GM10266 (cell line): ENCODE results near the gene EHMT2.
A peak's percentile ranks its signal among the peaks of the same experiment; 100 is the strongest.
"Not testable (repeated sequence)": the region's sequence is repeated elsewhere in the genome, so short reads cannot be mapped to it uniquely, and the experiment has no call there.

Source experiments
- DNase-seq: peaks from one replicate; pipeline ENCODE4 v3.0.0; 2012; ENCODE audit errors: extremely low spot score
- TF ChIP-seq, protein P1 (sequence below): IDR thresholded peaks from 2 replicates; pipeline ENCODE4 v1.5.1; 2012; ENCODE audit warnings: mild to moderate bottlenecking, low read depth; ENCODE audit not compliant: control insufficient read depth, insufficient read depth; ENCODE audit errors: missing control alignments

The EHMT2 gene

DNA sequence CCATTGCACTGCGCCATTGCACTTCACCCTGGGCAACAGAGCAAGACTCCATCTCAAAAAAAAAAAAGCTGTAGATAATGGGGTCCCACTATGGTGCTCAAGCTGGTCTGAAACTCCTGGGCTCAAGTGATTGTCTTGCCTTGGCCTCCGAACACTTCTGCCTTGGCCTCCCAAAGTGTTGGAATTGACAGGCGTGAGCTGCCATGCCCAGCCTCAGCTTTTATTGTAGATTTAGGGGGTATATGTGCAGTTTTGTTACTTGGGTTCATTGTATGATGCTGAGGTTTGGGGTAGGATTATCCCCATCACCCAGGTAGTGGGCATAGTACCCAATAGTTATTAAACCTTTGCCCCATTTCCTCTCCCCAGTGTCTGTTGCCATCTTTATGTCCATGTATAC lies 58.5 kb downstream of the EHMT2 start:
- TF ChIP-seq, protein P1, sequence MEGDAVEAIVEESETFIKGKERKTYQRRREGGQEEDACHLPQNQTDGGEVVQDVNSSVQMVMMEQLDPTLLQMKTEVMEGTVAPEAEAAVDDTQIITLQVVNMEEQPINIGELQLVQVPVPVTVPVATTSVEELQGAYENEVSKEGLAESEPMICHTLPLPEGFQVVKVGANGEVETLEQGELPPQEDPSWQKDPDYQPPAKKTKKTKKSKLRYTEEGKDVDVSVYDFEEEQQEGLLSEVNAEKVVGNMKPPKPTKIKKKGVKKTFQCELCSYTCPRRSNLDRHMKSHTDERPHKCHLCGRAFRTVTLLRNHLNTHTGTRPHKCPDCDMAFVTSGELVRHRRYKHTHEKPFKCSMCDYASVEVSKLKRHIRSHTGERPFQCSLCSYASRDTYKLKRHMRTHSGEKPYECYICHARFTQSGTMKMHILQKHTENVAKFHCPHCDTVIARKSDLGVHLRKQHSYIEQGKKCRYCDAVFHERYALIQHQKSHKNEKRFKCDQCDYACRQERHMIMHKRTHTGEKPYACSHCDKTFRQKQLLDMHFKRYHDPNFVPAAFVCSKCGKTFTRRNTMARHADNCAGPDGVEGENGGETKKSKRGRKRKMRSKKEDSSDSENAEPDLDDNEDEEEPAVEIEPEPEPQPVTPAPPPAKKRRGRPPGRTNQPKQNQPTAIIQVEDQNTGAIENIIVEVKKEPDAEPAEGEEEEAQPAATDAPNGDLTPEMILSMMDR: no peak
- no peak for DNase-seq

DNA sequence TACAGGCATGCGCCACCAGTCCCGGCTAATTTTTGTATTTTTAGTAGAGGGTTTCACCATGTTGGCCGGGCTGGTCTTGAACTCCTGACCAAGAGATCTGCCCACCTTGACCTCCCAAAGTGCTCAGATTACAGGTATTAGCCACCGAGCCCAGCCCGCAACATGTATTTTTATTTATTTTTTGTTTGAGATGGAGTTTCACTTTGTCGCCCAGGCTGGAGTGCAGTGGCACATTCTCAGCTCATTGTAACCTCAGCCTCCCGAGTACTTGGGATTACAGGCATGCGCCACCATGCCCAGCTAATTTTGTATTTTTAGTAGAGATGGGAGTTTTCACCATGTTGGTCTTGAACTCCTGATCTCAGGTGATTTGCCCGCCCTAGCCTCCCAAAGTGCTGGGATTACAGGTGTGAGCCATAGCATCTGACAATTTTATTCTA lies 59.4 kb downstream of the EHMT2 start:
- not testable (repeated sequence) for DNase-seq

DNA sequence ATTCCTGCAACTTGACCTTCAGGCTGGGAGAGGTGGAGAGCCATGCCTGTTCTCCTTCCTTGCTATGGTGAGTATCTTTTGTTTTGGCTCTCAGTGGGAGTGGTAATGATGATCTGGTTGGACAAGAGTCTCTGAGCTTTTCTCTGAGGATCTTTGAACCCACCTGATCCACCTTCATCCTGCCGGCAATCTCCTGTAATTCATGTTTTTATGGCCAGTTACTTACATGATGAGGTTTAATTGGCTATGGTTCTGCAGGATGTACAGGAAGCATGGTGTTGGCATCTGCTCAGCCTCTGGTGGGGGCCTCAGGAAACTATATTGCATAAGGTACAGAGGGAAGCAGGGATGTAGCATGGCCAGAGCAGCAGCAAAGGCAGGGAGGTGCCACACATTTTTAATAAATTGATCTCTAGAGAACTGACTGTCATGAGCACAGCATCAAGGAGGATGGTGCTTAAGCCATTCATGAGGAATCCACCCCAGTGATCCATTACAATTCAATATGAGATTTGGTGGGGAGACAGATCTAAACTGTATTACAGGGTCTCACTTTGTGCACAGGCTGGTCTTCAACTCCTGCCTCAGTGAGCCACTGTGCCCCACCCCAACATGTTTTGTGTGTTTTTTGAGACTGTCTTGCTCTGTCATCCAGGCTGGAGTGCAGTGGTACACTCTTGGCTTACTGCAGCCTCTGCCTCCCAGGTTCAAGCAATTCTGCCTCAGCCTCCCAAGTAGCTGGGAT lies 60.0 kb downstream of the EHMT2 start:
- no peak for DNase-seq
- TF ChIP-seq, protein P1: no peak

DNA sequence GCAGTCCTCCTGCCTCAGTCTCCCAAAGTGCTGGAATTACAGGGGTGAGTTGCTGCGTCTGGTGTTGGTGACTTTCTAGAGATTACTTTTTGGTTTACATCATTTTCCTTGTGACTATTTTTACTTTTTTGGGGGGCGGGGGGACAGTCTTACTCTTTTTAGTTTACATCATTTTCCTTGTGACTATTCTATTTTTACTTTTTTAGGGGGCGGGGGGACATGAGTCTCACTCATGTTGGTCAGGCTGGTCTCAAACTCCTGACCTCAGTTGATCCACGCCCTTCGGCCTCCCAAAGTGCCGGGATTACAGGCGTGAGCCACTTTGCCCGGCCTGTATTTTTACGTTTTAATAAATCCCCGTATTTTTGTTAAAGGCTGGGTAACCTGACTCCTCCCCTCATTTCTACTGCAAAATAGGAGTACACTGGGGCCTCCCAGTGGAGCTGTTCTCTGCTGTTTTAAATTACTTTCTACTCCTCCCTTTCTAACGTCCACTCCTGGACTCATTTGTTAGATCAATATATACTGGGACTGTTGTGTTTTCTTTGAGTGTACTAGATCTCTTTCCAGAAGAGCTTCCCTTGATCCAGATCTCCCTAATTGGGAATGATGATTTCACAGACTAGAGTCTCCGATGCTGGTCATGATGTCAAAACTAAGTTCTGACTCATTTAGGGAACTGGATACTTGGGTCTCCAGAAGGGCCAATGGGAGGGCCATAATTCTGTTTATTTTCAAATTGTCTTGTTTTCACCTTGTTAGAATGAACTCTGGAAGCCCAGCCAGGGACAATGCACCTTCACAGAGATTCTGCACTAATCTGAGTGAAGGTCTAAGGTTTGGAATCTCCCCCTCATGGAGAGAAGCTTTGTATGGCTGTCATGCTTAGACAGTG lies 60.8 kb downstream of the EHMT2 start:
- DNase-seq: no peak

DNA sequence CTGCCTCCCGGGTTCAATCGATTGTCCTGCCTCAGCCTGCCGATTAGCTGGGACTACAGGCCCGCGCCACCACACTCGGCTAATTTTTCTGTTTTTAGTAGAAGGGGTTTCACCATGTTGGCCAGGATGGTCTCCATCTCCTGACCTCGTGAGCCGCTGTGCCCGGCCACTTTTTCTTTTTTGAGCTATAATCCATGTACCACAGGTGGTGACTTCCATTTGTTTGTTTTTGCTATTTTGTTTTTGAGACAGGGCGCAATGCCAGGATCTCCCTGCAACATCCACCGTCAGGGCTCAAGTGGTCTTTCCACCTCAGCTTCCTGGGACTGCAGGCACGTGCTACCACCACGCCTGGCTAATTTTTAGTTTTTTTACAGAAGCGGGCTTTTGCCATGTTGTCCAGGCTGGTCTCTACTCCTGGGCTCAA lies 61.4 kb downstream of the EHMT2 start:
- no peak for DNase-seq
- TF ChIP-seq, protein P1: no peak

More for the DNA sequence above, 60.8 kb downstream of the EHMT2 start:
- TF ChIP-seq, protein P1: peak; percentile 15

DNA sequence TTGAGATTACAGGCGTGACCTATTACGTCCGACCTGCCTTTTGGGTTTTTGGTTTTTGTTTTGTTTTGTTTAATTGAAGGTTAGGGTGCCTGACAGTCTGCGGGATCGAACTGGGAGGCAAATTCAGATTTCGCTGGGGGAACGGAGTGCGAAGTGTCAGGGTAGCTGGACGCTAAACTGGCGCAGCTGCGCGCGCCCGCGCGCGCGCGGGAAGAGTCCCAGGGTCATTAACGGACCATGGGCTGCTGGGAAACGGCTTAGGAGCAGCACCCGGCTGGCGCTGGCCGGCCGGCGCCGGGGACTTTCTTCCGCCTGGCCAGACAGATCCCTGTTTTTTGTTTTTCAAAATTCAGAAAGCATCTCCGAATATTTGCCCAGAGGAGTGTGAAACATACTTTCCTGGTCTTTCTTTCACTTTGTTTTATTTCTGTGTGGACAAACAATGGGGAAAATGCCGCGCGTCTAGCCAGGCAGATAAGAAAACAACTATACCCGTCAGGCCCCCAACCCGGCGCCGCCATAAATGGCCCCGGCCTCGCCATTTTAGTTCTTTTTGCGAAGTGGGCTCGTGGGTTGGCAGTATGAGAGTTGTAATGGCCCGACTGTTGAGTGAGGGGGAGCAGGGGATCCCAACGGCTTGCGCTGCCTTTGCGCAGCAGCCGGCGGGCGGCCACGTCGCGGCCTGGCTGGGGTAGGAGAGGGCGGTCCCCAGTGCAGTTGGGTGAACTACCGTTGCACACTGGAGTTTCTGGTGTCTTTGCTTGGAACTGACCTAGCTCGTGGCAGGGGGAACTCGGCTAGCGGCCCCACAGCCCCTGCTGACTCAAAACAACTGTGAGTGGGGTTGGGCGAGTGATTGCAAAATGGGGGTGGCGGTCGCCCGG lies 62.9 kb downstream of the EHMT2 start:
- DNase-seq: peak; percentile 85
- TF ChIP-seq, protein P1: no peak

DNA sequence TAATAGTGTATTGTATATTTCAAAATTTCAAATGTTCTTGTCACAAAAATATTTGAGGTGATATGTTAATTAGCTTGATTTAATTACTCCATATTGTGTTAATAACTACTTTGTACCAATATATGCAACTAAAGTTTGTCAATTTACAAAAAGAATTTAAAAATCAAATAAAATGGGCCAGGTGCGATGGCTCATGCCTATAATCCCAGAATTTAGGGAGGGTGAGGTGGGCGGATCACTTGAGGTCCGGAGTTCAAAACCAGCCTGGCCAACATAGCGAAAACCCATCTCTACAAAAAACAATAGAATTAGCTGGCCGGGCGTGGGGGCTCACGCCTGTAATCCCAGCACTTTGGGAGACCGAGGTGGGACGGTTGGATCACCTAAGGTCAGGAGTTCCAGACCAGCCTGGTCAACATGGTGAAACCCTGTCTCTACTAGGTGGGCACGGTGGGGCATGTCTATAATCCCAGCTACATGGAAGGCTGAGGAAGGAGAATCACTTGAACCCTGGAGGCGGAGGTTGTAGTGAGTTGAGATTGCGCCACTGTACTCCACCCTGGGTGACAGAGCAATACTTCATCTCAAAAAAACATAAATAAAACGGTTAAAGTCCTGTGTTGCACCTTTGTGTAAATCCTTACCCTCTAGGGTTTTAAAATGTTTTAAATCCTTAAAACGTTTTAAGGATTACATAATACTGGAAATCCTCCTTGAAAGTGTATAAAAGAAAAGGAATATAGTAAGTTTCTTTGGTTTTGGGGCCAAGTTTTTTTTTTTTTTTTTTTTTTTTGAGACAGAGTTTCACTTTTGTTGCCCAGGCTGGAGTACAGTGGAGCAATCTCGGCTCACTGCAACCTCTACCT lies 65.9 kb downstream of the EHMT2 start:
- TF ChIP-seq, protein P1: no peak
- DNase-seq: no peak
